Nephron progenitor cell (in vitro differentiated cells): ENCODE data around the gene ITGA2.

ENCODE experiments used
- DNase-seq: peaks from one replicate; pipeline ENCODE4 v3.0.0; 2021
- H3K27ac Mint-ChIP-seq: 2 replicates; pipeline ENCODE4 v1.8.0; 2021; ENCODE audit warnings: mild to moderate bottlenecking, moderate library complexity, mixed read lengths
- H3K27me3 Mint-ChIP-seq: 2 replicates; pipeline ENCODE4 v1.8.0; 2021; ENCODE audit warnings: mild to moderate bottlenecking, low read depth, mixed read lengths; ENCODE audit not compliant: poor library complexity
- H3K36me3 Mint-ChIP-seq: 2 replicates; pipeline ENCODE4 v1.8.0; 2021; ENCODE audit warnings: low read depth, mixed read lengths
- H3K4me1 Mint-ChIP-seq: 2 replicates; pipeline ENCODE4 v1.8.0; 2021; ENCODE audit warnings: mixed read lengths
- H3K4me3 Mint-ChIP-seq: 2 replicates; pipeline ENCODE4 v1.8.0; 2021; ENCODE audit warnings: mild to moderate bottlenecking, moderate library complexity, mixed read lengths
- H3K9me3 Mint-ChIP-seq: 2 replicates; pipeline ENCODE4 v1.8.0; 2021; ENCODE audit warnings: mild to moderate bottlenecking, moderate library complexity, mixed read lengths
- CTCF ChIP-seq: fragments of 200-600 bp; sonication (generic); IDR thresholded peaks from 2 replicates; pipeline ENCODE4 v1.5.0; 2021; ENCODE audit warnings: antibody characterized with exemption

The ITGA2 gene

GRCh38 chr5:52989025-52989780 lies at the start of gene ITGA2:
TSS of gene ITGA2 (plus strand) at chr5:52989352. CDS start at chr5:52989469, 117 bp downstream.
- peaks cover 19% of the 10 kb centered on the region for H3K9me3 Mint-ChIP-seq
- peak within 1 kb of the TSS; percentile 84 for H3K4me3 Mint-ChIP-seq
- peak; percentile 66 for DNase-seq
- peaks cover 10% of the 10 kb centered on the region for H3K36me3 Mint-ChIP-seq
- H3K27ac Mint-ChIP-seq: no peak within 1 kb of the TSS
- H3K4me1 Mint-ChIP-seq: peaks cover 6% of the 10 kb centered on the region
- H3K27me3 Mint-ChIP-seq: peaks cover 88% of the 10 kb centered on the region
- no peak for TF ChIP-seq CTCF

- Mint-ChIP-seq H3K27me3 (no peaks in the 10 kb centered on the region), H3K9me3 (no peaks in the 10 kb centered on the region), H3K4me1 (no peaks in the 10 kb centered on the region), H3K27ac (no peak overlapping the region), H3K4me3 (no peak overlapping the region), H3K36me3 (no peaks in the 10 kb centered on the region)
- TF ChIP-seq CTCF: no peak
- no peak for DNase-seq
Measured at GRCh38 chr5:52943285-52943684, 45.9 kb upstream of the ITGA2 start.

GRCh38 chr5:52943808-52944207 lies 45.3 kb upstream of the ITGA2 start:
- Mint-ChIP-seq H3K27ac (no peak overlapping the region), H3K4me3 (no peak overlapping the region), H3K27me3 (no peaks in the 10 kb centered on the region), H3K9me3 (no peaks in the 10 kb centered on the region), H3K36me3 (no peaks in the 10 kb centered on the region), H3K4me1 (no peaks in the 10 kb centered on the region)
- no peak for DNase-seq
- TF ChIP-seq CTCF: no peak

- H3K27me3 Mint-ChIP-seq: no peaks in the 10 kb centered on the region
- DNase-seq: no peak
- no peaks in the 10 kb centered on the region for H3K36me3 Mint-ChIP-seq
- no peak overlapping the region for H3K4me3 Mint-ChIP-seq
- no peak overlapping the region for H3K27ac Mint-ChIP-seq
- H3K4me1 Mint-ChIP-seq: no peaks in the 10 kb centered on the region
- TF ChIP-seq CTCF: no peak
- no peaks in the 10 kb centered on the region for H3K9me3 Mint-ChIP-seq
Measured at GRCh38 chr5:52945040-52945439, 44.1 kb upstream of the ITGA2 start.

- Mint-ChIP-seq H3K27me3 (no peaks in the 10 kb centered on the region), H3K36me3 (no peaks in the 10 kb centered on the region), H3K27ac (no peak overlapping the region), H3K4me3 (no peak overlapping the region), H3K4me1 (no peaks in the 10 kb centered on the region), H3K9me3 (no peaks in the 10 kb centered on the region)
- DNase-seq: no peak
- no peak for TF ChIP-seq CTCF
Measured at GRCh38 chr5:52947208-52947607, 41.9 kb upstream of the ITGA2 start.

- no peak for DNase-seq
- Mint-ChIP-seq H3K27ac (no peak overlapping the region), H3K27me3 (no peaks in the 10 kb centered on the region), H3K4me1 (no peaks in the 10 kb centered on the region), H3K4me3 (no peak overlapping the region), H3K36me3 (no peaks in the 10 kb centered on the region), H3K9me3 (no peaks in the 10 kb centered on the region)
- no peak for TF ChIP-seq CTCF
Measured at GRCh38 chr5:52947851-52948250, 41.3 kb upstream of the ITGA2 start.
